GM23338 (cell line): ENCODE results near the gene ATXN7L1. TPM values are rescaled to one million over a fixed set of nuclear protein-coding genes. Genes with fewer than 3 reads are reported as not detected.

Experiments used
- ATAC-seq: fragments of 200-7000 bp; cut with Tn5 transposase; 3 replicates; pipeline ENCODE4 v1.9.1; 2020
- DNase-seq: peaks from one replicate; pipeline ENCODE4 v3.0.0-alpha.2; 2015; ENCODE audit warnings: low spot score
- H2AFZ ChIP-seq: fragments of 200-600 bp; sonication (generic); 2 replicates; pipeline ENCODE4 v1.8.0; 2016; ENCODE audit warnings: antibody characterized with exemption, mild to moderate bottlenecking, moderate library complexity
- H3F3A ChIP-seq: fragments of 200-600 bp; sonication (generic); replicated peaks from 2 replicates; pipeline ENCODE4 v1.8.0; 2017; ENCODE audit warnings: antibody characterized with exemption, mixed run types, low read depth
- H3K27ac ChIP-seq: fragments of 200-600 bp; sonication (generic); 2 replicates; pipeline ENCODE4 v1.6.1; 2016; ENCODE audit warnings: low read depth
- H3K27me3 ChIP-seq: fragments of 200-600 bp; sonication (generic); 2 replicates; pipeline ENCODE4 v1.8.0; 2016; ENCODE audit warnings: mild to moderate bottlenecking, mixed run types, moderate library complexity; ENCODE audit not compliant: insufficient read depth
- H3K36me3 ChIP-seq: fragments of 200-600 bp; sonication (generic); 2 replicates; pipeline ENCODE4 v1.8.0; 2016; ENCODE audit warnings: mild to moderate bottlenecking; ENCODE audit not compliant: insufficient read depth
- H3K4me1 ChIP-seq: fragments of 200-600 bp; sonication (generic); 2 replicates; pipeline ENCODE4 v1.8.0; 2016; ENCODE audit warnings: mild to moderate bottlenecking, moderate library complexity; ENCODE audit not compliant: insufficient read depth
- H3K4me2 ChIP-seq: fragments of 200-600 bp; sonication (generic); 2 replicates; pipeline ENCODE4 v1.7.1; 2017; ENCODE audit warnings: mixed run types
- H3K4me3 ChIP-seq: fragments of 200-600 bp; sonication (generic); 2 replicates; pipeline ENCODE4 v1.6.1; 2016; ENCODE audit warnings: mixed run types
- H3K79me2 ChIP-seq: fragments of 200-600 bp; sonication (generic); replicated peaks from 2 replicates; pipeline ENCODE4 v1.8.0; 2017; ENCODE audit warnings: mild to moderate bottlenecking; ENCODE audit not compliant: insufficient read depth
- H3K9me2 ChIP-seq: fragments of 200-600 bp; sonication (generic); 2 replicates; pipeline ENCODE4 v1.8.0; 2017; ENCODE audit not compliant: insufficient read depth
- H4K20me1 ChIP-seq: fragments of 200-600 bp; sonication (generic); replicated peaks from 2 replicates; pipeline ENCODE4 v1.8.0; 2017; ENCODE audit warnings: mild to moderate bottlenecking; ENCODE audit not compliant: insufficient read depth
- H3K27ac Mint-ChIP-seq: 2 replicates; pipeline ENCODE4 v1.8.0; 2020; ENCODE audit warnings: inconsistent platforms, mild to moderate bottlenecking, moderate library complexity, mixed read lengths
- H3K27me3 Mint-ChIP-seq: 3 replicates; pipeline ENCODE4 v1.8.0; 2022; ENCODE audit warnings: low read depth, mild to moderate bottlenecking, moderate library complexity, mixed read lengths, inconsistent platforms; ENCODE audit not compliant: insufficient read depth, poor library complexity
- H3K36me3 Mint-ChIP-seq: 3 replicates; pipeline ENCODE4 v1.8.0; 2021; ENCODE audit warnings: low read depth, mild to moderate bottlenecking, inconsistent platforms, moderate library complexity, mixed read lengths
- H3K4me1 Mint-ChIP-seq: 3 replicates; pipeline ENCODE4 v1.8.0; 2020; ENCODE audit warnings: mild to moderate bottlenecking, inconsistent platforms, mixed read lengths
- H3K4me3 Mint-ChIP-seq: 3 replicates; pipeline ENCODE4 v1.8.0; 2021; ENCODE audit warnings: moderate library complexity, mild to moderate bottlenecking, inconsistent platforms, mixed read lengths
- H3K9me3 Mint-ChIP-seq: 3 replicates; pipeline ENCODE4 v1.8.0; 2020; ENCODE audit warnings: moderate library complexity, mild to moderate bottlenecking, inconsistent platforms, mixed read lengths
- CREB1 ChIP-seq: fragments of 250-450 bp; sonication (Bioruptor Pico); IDR thresholded peaks from 2 replicates; pipeline ENCODE4 v1.5.0; 2020; ENCODE audit warnings: low read depth, mild to moderate bottlenecking, moderate library complexity
- EZH2 ChIP-seq: fragments of 200-600 bp; sonication (generic); IDR thresholded peaks from one replicate; pipeline ENCODE4 v1.8.0; 2017; ENCODE audit warnings: antibody characterized with exemption, mild to moderate bottlenecking, low read depth; ENCODE audit not compliant: unreplicated experiment
- NANOG ChIP-seq: IDR thresholded peaks from 2 replicates; pipeline ENCODE4 v1.6.1; 2016; ENCODE audit warnings: antibody characterized with exemption, borderline replicate concordance
- POLR2AphosphoS5 ChIP-seq: IDR thresholded peaks from 2 replicates; pipeline ENCODE4 v1.6.1; 2016; ENCODE audit warnings: antibody characterized with exemption, low read depth
- STAT1 ChIP-seq: IDR thresholded peaks from one replicate; pipeline ENCODE4 v1.6.1; 2016; ENCODE audit warnings: antibody characterized with exemption; ENCODE audit not compliant: unreplicated experiment
- ZNF114 ChIP-seq: fragments of 250-450 bp; sonication (Bioruptor Pico); IDR thresholded peaks from 2 replicates; pipeline ENCODE4 v1.5.0; 2020; ENCODE audit warnings: mild to moderate bottlenecking, moderate library complexity
- polyA plus RNA-seq: library from polyadenylated mRNA; unstranded; fragments of >200 nt; fragmentation: Nextera tagmentation; extraction: Ambion mirVana; gene quantifications from 2 replicates; pipeline ENCODE4 v1.2.1, GENCODE V29; 2016
- total RNA-seq: library from RNA; depleted of rRNA; stranded (reverse); fragments of >200 nt; shearing (Covaris generic); gene quantifications from 2 replicates; pipeline ENCODE4 v1.2.3, GENCODE V29; 2014
- TF ChIP-seq, protein P1 (sequence below): IDR thresholded peaks from one replicate; pipeline ENCODE4 v1.6.1; 2018; ENCODE audit warnings: antibody characterized with exemption; ENCODE audit not compliant: unreplicated experiment
- TF ChIP-seq, protein P2 (sequence below), 2 experiments: fragments of 200-600 bp in 1 of 2; sonication (generic) in 1 of 2; conservative IDR thresholded peaks; 2 replicates each; pipeline versions ENCODE4 v1.5.1 to v1.6.1; 2016 to 2017; ENCODE audit warnings: antibody characterized with exemption in 2 of 2, low read depth in 2 of 2, mild to moderate bottlenecking in 2 of 2, moderate library complexity in 1 of 2
- TF ChIP-seq, protein P3 (sequence below): fragments of 250-450 bp; sonication (Bioruptor Pico); IDR thresholded peaks from 2 replicates; pipeline ENCODE4 v1.5.0; 2020; ENCODE audit warnings: mild to moderate bottlenecking, moderate library complexity

ATXN7L1 gene
- total and polyA plus RNA-seq, 2 experiments from 2014 or later, result 22.8 to 29.8 TPM

DNA sequence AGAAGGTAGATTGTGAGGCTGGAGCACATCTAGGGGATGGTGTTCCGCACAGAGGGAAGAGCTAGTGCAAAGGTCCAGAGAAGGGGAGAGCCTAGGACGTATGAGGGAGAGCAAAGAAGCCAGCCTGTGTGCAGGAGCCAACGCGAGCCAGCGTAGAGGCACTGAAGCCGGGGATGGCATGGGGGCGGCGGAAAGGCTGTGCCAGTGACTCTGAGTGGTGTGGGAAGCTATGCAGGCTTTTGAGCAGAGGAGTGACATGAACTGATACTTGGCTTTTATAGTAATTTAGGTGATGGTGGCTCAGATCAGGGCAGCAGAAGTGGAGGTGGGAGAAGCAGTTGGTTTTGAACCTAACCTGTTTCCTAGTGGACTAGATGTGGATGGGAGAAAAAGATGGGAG is 65.8 kb downstream of the ATXN7L1 start:
- Histone ChIP-seq H3F3A (no peaks in the 10 kb centered on the region), H3K4me1 (peaks cover 11% of the 10 kb centered on the region), H3K4me2 (no peak overlapping the region), H2AFZ (no peak overlapping the region), H3K36me3 (no peaks in the 10 kb centered on the region), H4K20me1 (no peaks in the 10 kb centered on the region; the same call in 1 of the 2 replicates), H3K9me2 (no peaks in the 10 kb centered on the region), H3K79me2 (no peaks in the 10 kb centered on the region; the same call in 1 of the 2 replicates), H3K4me3 (no peak overlapping the region), H3K27ac (no peak overlapping the region), H3K27me3 (no peaks in the 10 kb centered on the region)
- Mint-ChIP-seq H3K27me3 (no peaks in the 10 kb centered on the region), H3K36me3 (peaks cover 5% of the 10 kb centered on the region; the same call in 1 of the 3 replicates), H3K4me3 (no peak overlapping the region), H3K4me1 (peaks cover 23% of the 10 kb centered on the region), H3K27ac (no peak overlapping the region), H3K9me3 (no peaks in the 10 kb centered on the region)
- DNase-seq (no peak), ATAC-seq (no peak)
- TF ChIP-seq, protein P1, sequence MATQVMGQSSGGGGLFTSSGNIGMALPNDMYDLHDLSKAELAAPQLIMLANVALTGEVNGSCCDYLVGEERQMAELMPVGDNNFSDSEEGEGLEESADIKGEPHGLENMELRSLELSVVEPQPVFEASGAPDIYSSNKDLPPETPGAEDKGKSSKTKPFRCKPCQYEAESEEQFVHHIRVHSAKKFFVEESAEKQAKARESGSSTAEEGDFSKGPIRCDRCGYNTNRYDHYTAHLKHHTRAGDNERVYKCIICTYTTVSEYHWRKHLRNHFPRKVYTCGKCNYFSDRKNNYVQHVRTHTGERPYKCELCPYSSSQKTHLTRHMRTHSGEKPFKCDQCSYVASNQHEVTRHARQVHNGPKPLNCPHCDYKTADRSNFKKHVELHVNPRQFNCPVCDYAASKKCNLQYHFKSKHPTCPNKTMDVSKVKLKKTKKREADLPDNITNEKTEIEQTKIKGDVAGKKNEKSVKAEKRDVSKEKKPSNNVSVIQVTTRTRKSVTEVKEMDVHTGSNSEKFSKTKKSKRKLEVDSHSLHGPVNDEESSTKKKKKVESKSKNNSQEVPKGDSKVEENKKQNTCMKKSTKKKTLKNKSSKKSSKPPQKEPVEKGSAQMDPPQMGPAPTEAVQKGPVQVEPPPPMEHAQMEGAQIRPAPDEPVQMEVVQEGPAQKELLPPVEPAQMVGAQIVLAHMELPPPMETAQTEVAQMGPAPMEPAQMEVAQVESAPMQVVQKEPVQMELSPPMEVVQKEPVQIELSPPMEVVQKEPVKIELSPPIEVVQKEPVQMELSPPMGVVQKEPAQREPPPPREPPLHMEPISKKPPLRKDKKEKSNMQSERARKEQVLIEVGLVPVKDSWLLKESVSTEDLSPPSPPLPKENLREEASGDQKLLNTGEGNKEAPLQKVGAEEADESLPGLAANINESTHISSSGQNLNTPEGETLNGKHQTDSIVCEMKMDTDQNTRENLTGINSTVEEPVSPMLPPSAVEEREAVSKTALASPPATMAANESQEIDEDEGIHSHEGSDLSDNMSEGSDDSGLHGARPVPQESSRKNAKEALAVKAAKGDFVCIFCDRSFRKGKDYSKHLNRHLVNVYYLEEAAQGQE, result no peak
- TF ChIP-seq STAT1 (no peak), EZH2 (no peak), NANOG (no peak), CREB1 (no peak), ZNF114 (CRISPR knock-in tag) (no peak), POLR2AphosphoS5 (no peak)
- TF ChIP-seq, protein P2, sequence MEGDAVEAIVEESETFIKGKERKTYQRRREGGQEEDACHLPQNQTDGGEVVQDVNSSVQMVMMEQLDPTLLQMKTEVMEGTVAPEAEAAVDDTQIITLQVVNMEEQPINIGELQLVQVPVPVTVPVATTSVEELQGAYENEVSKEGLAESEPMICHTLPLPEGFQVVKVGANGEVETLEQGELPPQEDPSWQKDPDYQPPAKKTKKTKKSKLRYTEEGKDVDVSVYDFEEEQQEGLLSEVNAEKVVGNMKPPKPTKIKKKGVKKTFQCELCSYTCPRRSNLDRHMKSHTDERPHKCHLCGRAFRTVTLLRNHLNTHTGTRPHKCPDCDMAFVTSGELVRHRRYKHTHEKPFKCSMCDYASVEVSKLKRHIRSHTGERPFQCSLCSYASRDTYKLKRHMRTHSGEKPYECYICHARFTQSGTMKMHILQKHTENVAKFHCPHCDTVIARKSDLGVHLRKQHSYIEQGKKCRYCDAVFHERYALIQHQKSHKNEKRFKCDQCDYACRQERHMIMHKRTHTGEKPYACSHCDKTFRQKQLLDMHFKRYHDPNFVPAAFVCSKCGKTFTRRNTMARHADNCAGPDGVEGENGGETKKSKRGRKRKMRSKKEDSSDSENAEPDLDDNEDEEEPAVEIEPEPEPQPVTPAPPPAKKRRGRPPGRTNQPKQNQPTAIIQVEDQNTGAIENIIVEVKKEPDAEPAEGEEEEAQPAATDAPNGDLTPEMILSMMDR (conservative IDR thresholded peaks at IDR 0.05; ENCODE audit: low read depth in 2 of 2), result no peak
- TF ChIP-seq, protein P3, sequence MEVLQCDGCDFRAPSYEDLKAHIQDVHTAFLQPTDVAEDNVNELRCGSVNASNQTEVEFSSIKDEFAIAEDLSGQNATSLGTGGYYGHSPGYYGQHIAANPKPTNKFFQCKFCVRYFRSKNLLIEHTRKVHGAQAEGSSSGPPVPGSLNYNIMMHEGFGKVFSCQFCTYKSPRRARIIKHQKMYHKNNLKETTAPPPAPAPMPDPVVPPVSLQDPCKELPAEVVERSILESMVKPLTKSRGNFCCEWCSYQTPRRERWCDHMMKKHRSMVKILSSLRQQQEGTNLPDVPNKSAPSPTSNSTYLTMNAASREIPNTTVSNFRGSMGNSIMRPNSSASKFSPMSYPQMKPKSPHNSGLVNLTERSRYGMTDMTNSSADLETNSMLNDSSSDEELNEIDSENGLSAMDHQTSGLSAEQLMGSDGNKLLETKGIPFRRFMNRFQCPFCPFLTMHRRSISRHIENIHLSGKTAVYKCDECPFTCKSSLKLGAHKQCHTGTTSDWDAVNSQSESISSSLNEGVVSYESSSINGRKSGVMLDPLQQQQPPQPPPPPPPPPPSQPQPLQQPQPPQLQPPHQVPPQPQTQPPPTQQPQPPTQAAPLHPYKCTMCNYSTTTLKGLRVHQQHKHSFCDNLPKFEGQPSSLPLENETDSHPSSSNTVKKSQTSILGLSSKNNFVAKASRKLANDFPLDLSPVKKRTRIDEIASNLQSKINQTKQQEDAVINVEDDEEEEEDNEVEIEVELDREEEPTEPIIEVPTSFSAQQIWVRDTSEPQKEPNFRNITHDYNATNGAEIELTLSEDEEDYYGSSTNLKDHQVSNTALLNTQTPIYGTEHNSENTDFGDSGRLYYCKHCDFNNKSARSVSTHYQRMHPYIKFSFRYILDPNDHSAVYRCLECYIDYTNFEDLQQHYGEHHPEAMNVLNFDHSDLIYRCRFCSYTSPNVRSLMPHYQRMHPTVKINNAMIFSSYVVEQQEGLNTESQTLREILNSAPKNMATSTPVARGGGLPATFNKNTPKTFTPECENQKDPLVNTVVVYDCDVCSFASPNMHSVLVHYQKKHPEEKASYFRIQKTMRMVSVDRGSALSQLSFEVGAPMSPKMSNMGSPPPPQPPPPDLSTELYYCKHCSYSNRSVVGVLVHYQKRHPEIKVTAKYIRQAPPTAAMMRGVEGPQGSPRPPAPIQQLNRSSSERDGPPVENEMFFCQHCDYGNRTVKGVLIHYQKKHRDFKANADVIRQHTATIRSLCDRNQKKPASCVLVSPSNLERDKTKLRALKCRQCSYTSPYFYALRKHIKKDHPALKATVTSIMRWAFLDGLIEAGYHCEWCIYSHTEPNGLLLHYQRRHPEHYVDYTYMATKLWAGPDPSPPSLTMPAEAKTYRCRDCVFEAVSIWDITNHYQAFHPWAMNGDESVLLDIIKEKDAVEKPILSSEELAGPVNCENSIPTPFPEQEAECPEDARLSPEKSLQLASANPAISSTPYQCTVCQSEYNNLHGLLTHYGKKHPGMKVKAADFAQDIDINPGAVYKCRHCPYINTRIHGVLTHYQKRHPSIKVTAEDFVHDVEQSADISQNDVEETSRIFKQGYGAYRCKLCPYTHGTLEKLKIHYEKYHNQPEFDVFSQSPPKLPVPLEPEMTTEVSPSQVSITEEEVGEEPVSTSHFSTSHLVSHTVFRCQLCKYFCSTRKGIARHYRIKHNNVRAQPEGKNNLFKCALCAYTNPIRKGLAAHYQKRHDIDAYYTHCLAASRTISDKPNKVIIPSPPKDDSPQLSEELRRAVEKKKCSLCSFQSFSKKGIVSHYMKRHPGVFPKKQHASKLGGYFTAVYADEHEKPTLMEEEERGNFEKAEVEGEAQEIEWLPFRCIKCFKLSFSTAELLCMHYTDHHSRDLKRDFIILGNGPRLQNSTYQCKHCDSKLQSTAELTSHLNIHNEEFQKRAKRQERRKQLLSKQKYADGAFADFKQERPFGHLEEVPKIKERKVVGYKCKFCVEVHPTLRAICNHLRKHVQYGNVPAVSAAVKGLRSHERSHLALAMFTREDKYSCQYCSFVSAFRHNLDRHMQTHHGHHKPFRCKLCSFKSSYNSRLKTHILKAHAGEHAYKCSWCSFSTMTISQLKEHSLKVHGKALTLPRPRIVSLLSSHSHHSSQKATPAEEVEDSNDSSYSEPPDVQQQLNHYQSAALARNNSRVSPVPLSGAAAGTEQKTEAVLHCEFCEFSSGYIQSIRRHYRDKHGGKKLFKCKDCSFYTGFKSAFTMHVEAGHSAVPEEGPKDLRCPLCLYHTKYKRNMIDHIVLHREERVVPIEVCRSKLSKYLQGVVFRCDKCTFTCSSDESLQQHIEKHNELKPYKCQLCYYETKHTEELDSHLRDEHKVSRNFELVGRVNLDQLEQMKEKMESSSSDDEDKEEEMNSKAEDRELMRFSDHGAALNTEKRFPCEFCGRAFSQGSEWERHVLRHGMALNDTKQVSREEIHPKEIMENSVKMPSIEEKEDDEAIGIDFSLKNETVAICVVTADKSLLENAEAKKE, result no peak
